Uterus (tissue), 4 donors: ENCODE results near the gene SYNGR3. TPM values are rescaled to one million over a fixed set of nuclear protein-coding genes. Genes with fewer than 3 reads are reported as not detected.

Source experiments
- DNase-seq, 2 donors: peaks; one replicate each; pipeline ENCODE4 v3.0.0-alpha.2; 2019 to 2020
- H3K27ac ChIP-seq, 2 donors: fragments of 200-600 bp; sonication (generic); 1 replicate in 1 of 2; 2 replicates in 1 of 2; pipeline ENCODE4 v1.5.1; 2016 to 2018
- H3K27me3 ChIP-seq, 2 donors: fragments of 200-600 bp; sonication (generic); one replicate each; pipeline ENCODE4 v1.5.1; 2018 to 2019; ENCODE audit warnings: control low read depth in 1 of 2
- H3K36me3 ChIP-seq, 2 donors: fragments of 200-600 bp; sonication (generic); one replicate each; pipeline ENCODE4 v1.5.1; 2019; ENCODE audit warnings: control low read depth in 1 of 2
- H3K4me1 ChIP-seq, 2 donors: fragments of 200-600 bp; sonication (generic); one replicate each; pipeline ENCODE4 v1.5.1; 2018 to 2019; ENCODE audit warnings: control low read depth in 1 of 2
- H3K4me3 ChIP-seq, 2 donors: fragments of 200-600 bp; sonication (generic); 1 replicate in 1 of 2; 2 replicates in 1 of 2; pipeline ENCODE4 v1.5.1; 2018 to 2019; ENCODE audit warnings: mild to moderate bottlenecking in 1 of 2
- H3K9me3 ChIP-seq, 2 donors: fragments of 200-600 bp; sonication (generic); one replicate each; pipeline ENCODE4 v1.5.1; 2019; ENCODE audit warnings: control low read depth in 1 of 2
- POLR2A ChIP-seq, 2 donors: fragments of 450-650 bp; IDR thresholded peaks; one replicate each; pipeline ENCODE4 v1.6.1; 2016; ENCODE audit warnings: antibody characterized with exemption in 2 of 2, mild to moderate bottlenecking in 1 of 2, moderate library complexity in 1 of 2
- intact Hi-C: fragments of 100-400 bp; cut with DNase I; formaldehyde crosslinking; loops from one replicate; pipeline ENCODE4 v1.15.1; 2023; ENCODE audit warnings: low total_unique reads
- total RNA-seq, 4 donors: library from RNA; depleted of rRNA in 3 of 4; stranded (reverse); fragments of >200 nt in 3 of 4; gene quantifications; one replicate each; pipeline versions ENCODE4 v1.1.0 to v1.2.4, GENCODE V29; 2014 to 2023
- TF ChIP-seq, protein P1 (sequence below), 4 experiments: fragments of 200-600 bp in 2 of 4; fragments of 450-650 bp in 2 of 4; sonication (generic) in 2 of 4; IDR thresholded peaks; one replicate each; pipeline ENCODE4 v1.5.1; 2016 to 2019; ENCODE audit warnings: antibody characterized with exemption in 4 of 4, mild to moderate bottlenecking in 2 of 4, moderate library complexity in 1 of 4
- donor health status: DM: yes; HTN: yes; CAD: no.

The SYNGR3 gene
- total RNA-seq, 4 donors from 2014 or later = 1.5 TPM; not detected in 3

DNA sequence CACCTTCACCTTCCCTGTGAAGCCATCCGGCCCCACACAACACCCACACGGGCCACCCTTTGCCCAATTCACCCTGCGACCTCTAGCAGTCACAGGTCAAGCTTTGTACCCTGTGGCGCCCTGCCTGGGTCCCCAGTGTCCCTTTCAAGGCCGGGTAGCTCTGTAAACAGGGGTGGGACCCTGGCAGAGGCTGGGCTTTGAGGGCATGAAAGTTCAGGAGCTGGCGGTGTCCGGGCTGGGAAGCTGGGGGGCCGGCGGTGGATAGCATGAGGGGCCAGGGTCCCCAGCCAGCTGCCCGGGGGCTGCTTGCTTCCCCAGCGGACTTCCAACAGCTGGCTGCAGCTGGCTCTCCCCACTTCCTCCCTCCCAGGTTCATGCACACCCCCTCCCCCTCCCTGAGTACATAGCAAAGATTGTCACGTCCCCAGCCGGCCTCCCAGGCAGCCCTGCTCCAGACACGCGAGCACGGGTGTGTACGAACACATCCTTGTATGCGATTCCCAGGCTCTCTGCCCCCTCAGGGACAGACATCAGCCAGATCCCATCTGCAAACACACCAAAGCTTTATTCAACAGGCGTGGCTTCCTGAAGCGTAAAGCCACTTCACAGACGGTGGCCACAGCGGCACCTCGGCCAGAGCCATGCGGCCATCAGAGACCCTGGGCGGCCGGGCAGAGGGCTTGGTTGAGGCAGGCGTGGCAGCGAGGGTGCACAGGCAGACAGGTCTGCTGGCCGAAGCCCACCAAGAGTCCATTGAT lies 49.7 kb downstream of the SYNGR3 start:
- DNase-seq = peak; percentile 79 to 80
- no peaks in the 10 kb centered on the region for H3K36me3 ChIP-seq
- TF ChIP-seq POLR2A (IDR thresholded peaks at IDR 0.05) = no peak
- TF ChIP-seq, protein P1, sequence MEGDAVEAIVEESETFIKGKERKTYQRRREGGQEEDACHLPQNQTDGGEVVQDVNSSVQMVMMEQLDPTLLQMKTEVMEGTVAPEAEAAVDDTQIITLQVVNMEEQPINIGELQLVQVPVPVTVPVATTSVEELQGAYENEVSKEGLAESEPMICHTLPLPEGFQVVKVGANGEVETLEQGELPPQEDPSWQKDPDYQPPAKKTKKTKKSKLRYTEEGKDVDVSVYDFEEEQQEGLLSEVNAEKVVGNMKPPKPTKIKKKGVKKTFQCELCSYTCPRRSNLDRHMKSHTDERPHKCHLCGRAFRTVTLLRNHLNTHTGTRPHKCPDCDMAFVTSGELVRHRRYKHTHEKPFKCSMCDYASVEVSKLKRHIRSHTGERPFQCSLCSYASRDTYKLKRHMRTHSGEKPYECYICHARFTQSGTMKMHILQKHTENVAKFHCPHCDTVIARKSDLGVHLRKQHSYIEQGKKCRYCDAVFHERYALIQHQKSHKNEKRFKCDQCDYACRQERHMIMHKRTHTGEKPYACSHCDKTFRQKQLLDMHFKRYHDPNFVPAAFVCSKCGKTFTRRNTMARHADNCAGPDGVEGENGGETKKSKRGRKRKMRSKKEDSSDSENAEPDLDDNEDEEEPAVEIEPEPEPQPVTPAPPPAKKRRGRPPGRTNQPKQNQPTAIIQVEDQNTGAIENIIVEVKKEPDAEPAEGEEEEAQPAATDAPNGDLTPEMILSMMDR (IDR thresholded peaks at IDR 0.05) = no peak
- H3K27me3 ChIP-seq = no peaks in the 10 kb centered on the region
- intact Hi-C loops = no loop called here
- peak overlapping the region; percentile 91 to 92 for H3K27ac ChIP-seq
- peaks cover 0 to 32% of the 10 kb centered on the region in 2 donors for H3K4me1 ChIP-seq
- no peaks in the 10 kb centered on the region for H3K9me3 ChIP-seq
- H3K4me3 ChIP-seq = no peak overlapping the region

DNA sequence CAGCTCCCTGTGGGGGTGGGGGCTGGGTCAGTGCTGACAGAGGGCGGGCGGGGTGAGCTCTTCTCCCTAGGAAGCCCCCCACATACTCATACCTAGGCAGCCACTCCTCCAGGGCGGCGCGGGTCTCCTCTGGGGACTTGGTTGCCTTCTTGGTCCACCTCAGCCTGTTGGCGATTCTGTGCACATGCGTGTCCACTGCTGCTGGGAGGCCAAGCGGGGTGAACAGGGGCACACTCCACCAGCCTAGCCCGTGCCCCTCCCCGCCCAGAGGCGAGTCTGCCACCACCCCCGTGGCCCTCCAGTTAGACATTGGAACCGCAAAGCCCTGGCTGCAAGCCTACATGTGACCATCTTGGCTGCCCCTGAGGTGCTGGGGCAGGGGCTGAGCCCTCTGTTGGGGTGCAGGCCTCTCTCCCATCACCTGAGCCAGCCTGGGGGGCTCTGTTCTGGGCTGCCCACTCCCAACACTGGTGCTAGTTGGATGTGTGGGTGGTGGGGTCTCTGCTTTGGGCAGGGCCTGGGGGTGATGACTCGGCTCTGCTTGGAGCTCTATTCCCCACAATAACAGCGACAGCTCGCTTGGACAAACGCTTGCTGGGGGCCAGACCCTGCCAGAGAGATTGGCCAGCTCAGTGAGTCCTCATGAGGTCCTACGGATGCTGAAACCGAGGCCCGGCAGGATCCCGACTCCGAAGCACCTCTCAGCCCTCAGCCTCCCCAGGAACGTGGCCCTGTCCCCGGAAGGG lies 50.4 kb downstream of the SYNGR3 start:
- H3K27ac ChIP-seq = peak overlapping the region; percentile 91 to 92
- H3K9me3 ChIP-seq = no peaks in the 10 kb centered on the region
- no peak for TF ChIP-seq POLR2A (IDR thresholded peaks at IDR 0.05)
- TF ChIP-seq, protein P1 (IDR thresholded peaks at IDR 0.05) = no peak
- H3K36me3 ChIP-seq = no peaks in the 10 kb centered on the region
- H3K4me1 ChIP-seq = peaks cover 0 to 26% of the 10 kb centered on the region in 2 donors
- H3K27me3 ChIP-seq = no peaks in the 10 kb centered on the region
- H3K4me3 ChIP-seq = no peak overlapping the region
- DNase-seq = peak in 1 of 2 donors; percentile 34
- intact Hi-C loops = no loop called here

DNA sequence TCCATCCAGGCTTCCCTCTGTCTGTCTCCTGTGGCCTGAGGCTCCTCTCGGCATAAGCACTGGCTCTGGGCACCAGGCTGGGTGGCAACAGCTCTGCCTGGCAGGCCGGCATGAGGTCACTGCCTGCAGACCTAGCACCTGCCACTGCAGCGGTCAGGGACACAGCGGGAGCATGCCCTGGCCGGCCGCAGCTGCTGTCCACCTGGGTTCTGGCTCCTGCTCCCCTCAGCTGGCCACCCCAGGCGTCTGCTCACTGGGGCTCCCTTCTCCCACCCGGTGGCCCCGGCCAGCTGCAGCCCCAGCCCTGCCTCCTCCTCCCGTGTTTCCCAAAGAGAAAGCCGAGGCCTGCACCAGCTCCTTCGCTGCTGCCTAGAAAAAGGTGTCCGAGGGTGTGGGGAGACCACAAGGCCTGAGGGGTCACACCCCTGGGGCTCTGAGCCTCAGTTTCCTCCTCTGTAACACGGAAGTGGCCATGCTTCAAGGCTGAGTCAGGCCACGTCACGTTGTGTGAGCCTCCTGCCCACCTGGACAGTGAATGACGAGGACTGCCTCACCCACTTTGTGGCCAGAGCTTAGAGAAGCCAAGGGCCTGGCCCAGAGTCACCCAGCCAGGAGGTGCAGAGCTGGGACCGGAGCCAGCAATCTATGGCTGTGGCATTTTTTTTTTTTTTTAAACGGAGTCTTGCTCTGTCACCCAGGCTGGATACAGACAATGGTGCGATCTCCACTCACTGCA lies 51.2 kb downstream of the SYNGR3 start:
- TF ChIP-seq POLR2A (IDR thresholded peaks at IDR 0.05) = no peak
- TF ChIP-seq, protein P1 (IDR thresholded peaks at IDR 0.05) = no peak
- H3K36me3 ChIP-seq = no peaks in the 10 kb centered on the region
- H3K4me3 ChIP-seq = no peak overlapping the region
- intact Hi-C loops = no loop called here
- H3K4me1 ChIP-seq = peaks cover 0 to 18% of the 10 kb centered on the region in 2 donors
- H3K27ac ChIP-seq = peak overlapping the region; percentile 91 to 92
- no peaks in the 10 kb centered on the region for H3K27me3 ChIP-seq
- no peaks in the 10 kb centered on the region for H3K9me3 ChIP-seq
- no peak for DNase-seq

DNA sequence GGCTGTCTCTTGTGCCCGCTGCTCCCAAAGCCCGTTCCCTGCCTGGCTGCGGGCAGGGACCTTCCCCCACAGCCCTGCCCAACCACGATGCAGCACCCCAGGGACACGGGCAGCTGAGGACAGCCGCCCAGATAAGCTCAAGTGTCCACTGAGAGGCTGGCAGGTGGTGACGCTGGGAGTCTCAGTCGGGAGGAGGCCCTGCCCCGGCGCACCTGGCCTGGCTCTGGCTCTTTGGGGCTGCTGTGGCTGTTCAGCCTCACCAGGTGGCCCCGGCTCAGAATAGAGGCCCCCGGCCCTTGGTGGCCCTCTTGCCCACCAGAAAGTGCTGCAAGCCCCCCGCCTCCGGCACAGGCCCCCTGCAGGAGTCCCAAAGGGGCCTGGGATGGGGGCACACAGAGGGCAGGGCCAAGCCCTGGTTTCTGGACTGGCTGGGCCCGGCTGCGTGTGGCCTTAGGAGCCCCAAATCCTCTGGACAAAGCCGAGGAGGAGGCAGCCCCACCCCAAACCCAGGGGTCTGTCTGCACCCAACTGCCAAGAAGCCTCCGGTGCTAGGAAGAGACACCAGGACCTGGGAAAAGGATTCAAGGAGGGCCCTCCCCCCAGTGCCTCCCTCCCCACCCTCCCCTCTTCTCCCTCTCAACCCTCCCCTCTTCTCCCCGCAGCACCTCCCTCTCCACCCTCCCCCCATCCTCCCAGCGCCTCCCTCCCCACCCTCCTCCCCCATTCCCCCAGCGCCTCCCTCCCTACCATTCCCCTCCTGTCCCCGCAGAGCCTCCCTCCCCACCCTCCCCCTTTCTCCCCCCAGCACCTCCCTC lies 52.6 kb downstream of the SYNGR3 start:
- intact Hi-C loops = no loop called here
- Histone ChIP-seq H3K36me3 (no peaks in the 10 kb centered on the region), H3K27me3 (no peaks in the 10 kb centered on the region), H3K4me1 (peaks cover 0 to 17% of the 10 kb centered on the region in 2 donors), H3K4me3 (no peak overlapping the region), H3K27ac (peak overlapping the region; percentile 53 to 63), H3K9me3 (no peaks in the 10 kb centered on the region)
- TF ChIP-seq POLR2A (IDR thresholded peaks at IDR 0.05) = no peak
- TF ChIP-seq, protein P1 (IDR thresholded peaks at IDR 0.05) = no peak
- DNase-seq = no peak
